Measurements from ENCODE around the gene SCN3B.

DNA sequence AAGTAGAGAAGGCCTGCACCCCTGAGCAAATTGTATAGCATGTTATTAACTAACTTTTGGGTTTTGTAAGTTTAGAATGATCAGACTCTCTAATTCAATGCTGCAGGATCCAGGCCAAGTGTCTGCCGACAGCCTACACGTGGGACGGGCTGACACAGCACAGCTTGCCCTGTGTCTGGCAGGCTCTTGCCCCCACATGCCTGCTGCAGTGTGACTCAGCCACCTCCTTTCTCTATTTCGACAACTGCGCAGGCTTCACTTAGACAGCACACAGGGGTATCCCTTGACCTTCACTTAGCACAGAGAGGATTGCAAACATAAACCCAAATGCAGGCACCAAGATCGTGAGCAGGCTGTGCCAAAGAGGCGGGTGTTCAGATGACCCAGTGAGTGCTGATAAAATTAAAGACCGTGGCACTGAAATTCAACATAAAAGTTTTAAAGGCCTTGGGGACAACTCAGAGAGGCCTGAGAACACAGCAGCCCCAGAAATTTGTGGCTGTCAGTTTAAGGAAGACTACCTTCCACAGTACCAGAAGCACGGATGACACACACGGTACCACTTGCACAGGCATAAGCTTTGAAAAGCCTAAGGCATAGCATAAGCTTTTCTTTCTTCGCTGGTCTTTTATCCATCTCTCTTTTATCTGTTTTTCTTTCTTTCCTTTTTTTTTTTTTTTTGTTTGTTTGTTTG is 37.8 kb downstream of the SCN3B start:
- TF ChIP-seq, protein P1, sequence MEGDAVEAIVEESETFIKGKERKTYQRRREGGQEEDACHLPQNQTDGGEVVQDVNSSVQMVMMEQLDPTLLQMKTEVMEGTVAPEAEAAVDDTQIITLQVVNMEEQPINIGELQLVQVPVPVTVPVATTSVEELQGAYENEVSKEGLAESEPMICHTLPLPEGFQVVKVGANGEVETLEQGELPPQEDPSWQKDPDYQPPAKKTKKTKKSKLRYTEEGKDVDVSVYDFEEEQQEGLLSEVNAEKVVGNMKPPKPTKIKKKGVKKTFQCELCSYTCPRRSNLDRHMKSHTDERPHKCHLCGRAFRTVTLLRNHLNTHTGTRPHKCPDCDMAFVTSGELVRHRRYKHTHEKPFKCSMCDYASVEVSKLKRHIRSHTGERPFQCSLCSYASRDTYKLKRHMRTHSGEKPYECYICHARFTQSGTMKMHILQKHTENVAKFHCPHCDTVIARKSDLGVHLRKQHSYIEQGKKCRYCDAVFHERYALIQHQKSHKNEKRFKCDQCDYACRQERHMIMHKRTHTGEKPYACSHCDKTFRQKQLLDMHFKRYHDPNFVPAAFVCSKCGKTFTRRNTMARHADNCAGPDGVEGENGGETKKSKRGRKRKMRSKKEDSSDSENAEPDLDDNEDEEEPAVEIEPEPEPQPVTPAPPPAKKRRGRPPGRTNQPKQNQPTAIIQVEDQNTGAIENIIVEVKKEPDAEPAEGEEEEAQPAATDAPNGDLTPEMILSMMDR (IDR thresholded peaks at IDR 0.05; ENCODE audit: poor library complexity), result no peak
- TF ChIP-seq EZH2 (IDR thresholded peaks at IDR 0.05; ENCODE audit: borderline replicate concordance) (no peak), EZH2phosphoT487 (IDR thresholded peaks at IDR 0.05; ENCODE audit: low read depth, severe bottlenecking, unreplicated experiment) (no peak)
